Measurements from ENCODE around the gene IGFBP4.

The IGFBP4 gene

GRCh38 chr17:40493697-40494096 lies 50.4 kb downstream of the IGFBP4 start:
- DNase-seq = no peak

- DNase-seq = no peak
Measured at GRCh38 chr17:40495140-40495539, 51.9 kb downstream of the IGFBP4 start.

GRCh38 chr17:40496170-40496569 lies 52.9 kb downstream of the IGFBP4 start:
- no peak for DNase-seq

- no peak for DNase-seq
Measured at GRCh38 chr17:40496634-40497420, 53.6 kb downstream of the IGFBP4 start.

GRCh38 chr17:40497695-40498094 lies 54.4 kb downstream of the IGFBP4 start:
- DNase-seq = no peak

GRCh38 chr17:40498281-40499084 lies 55.2 kb downstream of the IGFBP4 start:
- no peak for DNase-seq

- no peak for DNase-seq
Measured at GRCh38 chr17:40499551-40500189, 56.4 kb downstream of the IGFBP4 start.

GRCh38 chr17:40500190-40500589 lies 56.9 kb downstream of the IGFBP4 start:
- no peak for DNase-seq

- DNase-seq = no peak
Measured at GRCh38 chr17:40500709-40501108, 57.5 kb downstream of the IGFBP4 start.

GRCh38 chr17:40501499-40501911 lies 58.3 kb downstream of the IGFBP4 start, which contains the start of gene TNS4:
TSS of gene TNS4 (minus strand) at chr17:40501623. CDS start at chr17:40496425, 5,198 bp downstream.
- DNase-seq = no peak

GRCh38 chr17:40502716-40503115 lies 59.5 kb downstream of the IGFBP4 start:
- DNase-seq = no peak

GRCh38 chr17:40503154-40503553 lies 59.9 kb downstream of the IGFBP4 start:
- no peak for DNase-seq

- DNase-seq = no peak
Measured at GRCh38 chr17:40506786-40507185, 63.5 kb downstream of the IGFBP4 start.

Data from activated CD8-positive, alpha-beta memory T cell treated with anti-CD3 and anti-CD28 coated beads for 24 hours (primary cell).